ENCODE data around the gene LOX. TPM values are rescaled to one million over a fixed set of nuclear protein-coding genes. Genes with fewer than 3 reads are reported as not detected.

Gene LOX
- total RNA-seq, 4 donors from 2014 or later = 2.8 to 17.4 (median 11.9) TPM

DNA sequence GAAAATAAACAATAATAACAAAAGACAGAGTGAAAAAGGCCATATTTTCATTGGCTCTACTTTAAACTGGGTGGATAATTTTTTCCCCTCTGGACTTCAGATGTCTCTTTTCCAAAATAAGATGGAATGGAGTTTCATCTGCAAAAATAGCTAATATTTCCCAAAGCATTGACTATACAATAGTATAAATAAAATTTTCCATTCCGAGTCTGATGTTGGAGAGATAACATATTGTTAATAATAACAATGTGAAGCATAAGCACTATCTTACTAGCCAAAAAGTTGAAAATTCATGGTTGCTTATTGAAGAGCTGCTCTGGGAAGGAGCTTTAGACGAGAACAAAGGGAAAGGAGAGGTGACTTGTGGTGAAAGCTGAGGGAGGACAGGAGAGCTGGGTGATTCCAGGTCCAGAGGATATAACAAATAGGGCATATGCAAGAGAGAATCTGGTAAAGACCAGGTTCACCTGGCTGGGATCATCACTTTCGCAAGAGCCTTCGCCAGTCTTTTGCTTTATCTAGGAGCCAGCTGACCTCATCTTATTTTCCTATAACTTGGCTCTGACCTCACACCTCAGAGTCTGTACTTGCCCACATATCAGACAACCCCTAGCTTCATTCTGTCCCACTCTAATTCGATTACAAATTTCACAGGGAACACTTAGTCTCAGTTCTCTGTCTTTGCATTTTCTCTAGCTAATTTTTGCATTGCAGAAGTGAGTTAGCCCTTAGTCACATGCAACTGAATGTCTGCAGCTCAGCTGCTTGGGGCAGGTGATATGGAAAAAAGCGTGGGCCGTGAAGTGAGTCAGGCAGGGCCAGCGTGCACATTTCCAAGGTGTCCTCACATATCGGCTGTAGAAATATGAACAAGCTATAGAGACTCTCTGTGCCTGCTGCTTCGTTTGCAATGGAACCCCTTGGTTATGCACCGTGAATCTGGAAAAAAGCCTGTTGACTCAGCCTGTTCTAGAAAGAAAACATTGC, 43.7 kb upstream of the LOX start:
- Histone ChIP-seq H3K27me3 (no peaks in the 10 kb centered on the region), H3K27ac (no peak overlapping the region), H3K9me3 (no peaks in the 10 kb centered on the region), H3K4me1 (peaks cover 4 to 12% (median 4%) of the 10 kb centered on the region in 3 donors), H3K4me3 (no peak overlapping the region), H3K36me3 (no peaks in the 10 kb centered on the region)
- TF ChIP-seq EP300 (IDR thresholded peaks at IDR 0.05) (no peak), CTCF (IDR thresholded peaks at IDR 0.05) (no peak), POLR2A (IDR thresholded peaks at IDR 0.05) (no peak), POLR2AphosphoS5 (IDR thresholded peaks at IDR 0.05) (no peak)
- ATAC-seq = no peak
- 79 to 82% methylated on average over 7 to 8 of the region's 11 CpGs for WGBS, 2 donors (ENCODE audit: low coverage in 1 of 2)

DNA sequence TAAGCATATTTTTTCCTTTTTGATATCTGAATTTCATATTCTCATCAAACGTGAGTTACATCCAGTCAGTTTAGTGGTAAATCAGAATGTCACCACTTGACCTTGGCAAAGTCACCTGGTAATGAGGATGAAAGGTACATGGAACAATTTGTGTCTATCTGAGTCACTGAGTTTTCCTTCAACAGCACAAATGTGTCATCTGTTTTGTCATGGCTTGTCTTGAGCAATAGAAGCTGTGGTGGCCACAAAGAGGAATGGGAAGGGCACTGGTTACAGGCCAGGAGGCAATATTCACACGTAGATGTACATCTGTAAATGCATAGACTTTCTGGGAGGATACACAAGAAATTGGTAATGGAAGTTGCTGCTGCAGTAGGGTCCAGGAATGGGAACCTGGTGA, 42.9 kb upstream of the LOX start:
- WGBS, 2 donors (ENCODE audit: low coverage in 1 of 2) = 77 to 92% methylated on average over 2 of the region's 2 CpGs
- Histone ChIP-seq H3K9me3 (no peaks in the 10 kb centered on the region), H3K27me3 (no peaks in the 10 kb centered on the region), H3K4me3 (no peak overlapping the region), H3K36me3 (no peaks in the 10 kb centered on the region), H3K27ac (no peak overlapping the region), H3K4me1 (peaks cover 0 to 4% (median 0%) of the 10 kb centered on the region in 3 donors)
- ATAC-seq = no peak
- no peak for TF ChIP-seq EP300 (IDR thresholded peaks at IDR 0.05)
- no peak for TF ChIP-seq POLR2A (IDR thresholded peaks at IDR 0.05)
- TF ChIP-seq CTCF (IDR thresholded peaks at IDR 0.05) = no peak

- WGBS, 2 donors (ENCODE audit: low coverage in 1 of 2) = 81 to 100% methylated on average over 2 of the region's 2 CpGs
- TF ChIP-seq POLR2AphosphoS5 (IDR thresholded peaks at IDR 0.05) (no peak), EP300 (IDR thresholded peaks at IDR 0.05) (no peak), CTCF (IDR thresholded peaks at IDR 0.05) (no peak), POLR2A (IDR thresholded peaks at IDR 0.05) (no peak)
These were observed 42.4 kb upstream of the LOX start for GRCh38 chr5:122120493-122120892.

DNA sequence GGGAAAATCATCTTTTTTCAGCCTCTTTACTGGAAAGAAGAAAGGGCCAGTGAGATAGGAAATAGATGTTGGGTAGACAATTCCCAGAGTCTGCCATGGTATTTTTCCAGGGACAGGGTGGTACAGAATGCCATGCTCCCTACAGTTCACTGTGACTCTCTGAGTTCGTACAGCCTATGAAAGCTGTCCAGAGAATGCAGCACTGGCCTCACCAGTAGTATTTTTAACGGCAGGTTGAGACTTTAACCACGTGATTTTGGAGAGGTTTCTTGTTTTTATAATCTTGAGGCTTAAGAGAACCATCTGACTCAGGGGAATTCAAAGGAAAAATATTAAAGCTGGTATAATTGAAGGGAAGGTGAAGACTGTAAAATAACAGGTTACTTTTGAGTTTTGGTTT, 41.1 kb upstream of the LOX start:
- no peak for ATAC-seq
- TF ChIP-seq CTCF (IDR thresholded peaks at IDR 0.05) = no peak
- TF ChIP-seq POLR2AphosphoS5 (IDR thresholded peaks at IDR 0.05) = no peak
- no peak for TF ChIP-seq EP300 (IDR thresholded peaks at IDR 0.05)
- no peak for TF ChIP-seq POLR2A (IDR thresholded peaks at IDR 0.05)
- H3K4me1 ChIP-seq = no peaks in the 10 kb centered on the region
- WGBS, 2 donors (ENCODE audit: low coverage in 1 of 2) = 31 to 72% methylated on average over 2 to 3 of the region's 3 CpGs
- no peak overlapping the region for H3K4me3 ChIP-seq
- H3K27ac ChIP-seq = no peak overlapping the region
- no peaks in the 10 kb centered on the region for H3K27me3 ChIP-seq
- no peaks in the 10 kb centered on the region for H3K36me3 ChIP-seq
- H3K9me3 ChIP-seq = no peaks in the 10 kb centered on the region

More at GRCh38 chr5:122120493-122120892, 42.4 kb upstream of the LOX start:
- Histone ChIP-seq H3K27ac (no peak overlapping the region), H3K27me3 (no peaks in the 10 kb centered on the region), H3K9me3 (no peaks in the 10 kb centered on the region), H3K4me1 (no peaks in the 10 kb centered on the region), H3K4me3 (no peak overlapping the region), H3K36me3 (no peaks in the 10 kb centered on the region)
- ATAC-seq = no peak

Data from gastroesophageal sphincter (tissue), 4 donors.